ENCODE measurements around the gene EFNB3.

Gene EFNB3

GRCh38 chr17:7673239-7673638, 31.8 kb upstream of the EFNB3 start:
- DNase-seq (ENCODE audit: low read depth, low spot score): no peak
- ChIA-PET POLR2A (no interaction called here), CTCF (interaction anchor here (1.2 to 3.0 kb wide), 7 partner anchors 10 to 46 kb away, joined by 3 to 22 read pairs (median 5); partner anchors contain the start of genes SAT2, TP53 and WRAP53)
- no peak overlapping the region for H3K4me3 ChIP-seq (ENCODE audit: low read depth, low read length)
- TF ChIP-seq CTCF (IDR thresholded peaks at IDR 0.05; ENCODE audit: insufficient read depth, low read length, missing control alignments): peak; percentile 6

- ChIA-PET CTCF (interaction anchor here (1.4 to 3.8 kb wide), 2 partner anchors 12 to 86 kb away, joined by 3 to 21 read pairs; partner anchors contain the start of genes TP53 and WRAP53), POLR2A (interaction anchor here (0.9 kb wide), 1 partner anchor 11 kb away, joined by 3 read pairs; no protein-coding TSS in a partner anchor)
- no peak overlapping the region for H3K4me3 ChIP-seq (ENCODE audit: low read depth, low read length)
- no peak for DNase-seq (ENCODE audit: low read depth, low spot score)
- no peak for TF ChIP-seq CTCF (IDR thresholded peaks at IDR 0.05; ENCODE audit: insufficient read depth, low read length, missing control alignments)
Measured at GRCh38 chr17:7674934-7675333, 30.1 kb upstream of the EFNB3 start.

GRCh38 chr17:7676533-7676932, 28.5 kb upstream of the EFNB3 start:
- H3K4me3 ChIP-seq (ENCODE audit: low read depth, low read length): no peak overlapping the region
- no peak for DNase-seq (ENCODE audit: low read depth, low spot score)
- TF ChIP-seq CTCF (IDR thresholded peaks at IDR 0.05; ENCODE audit: insufficient read depth, low read length, missing control alignments): no peak
- ChIA-PET POLR2A (interaction anchor here (1.5 kb wide), 1 partner anchor 11 kb away, joined by 4 read pairs; the partner anchor contains the start of gene TP53), CTCF (interaction anchor here (0.9 to 3.8 kb wide), 4 partner anchors 11 to 87 kb away, joined by 3 to 21 read pairs (median 4); partner anchors contain the start of genes TP53 and WRAP53)

GRCh38 chr17:7677388-7678067, 27.5 kb upstream of the EFNB3 start:
- H3K4me3 ChIP-seq (ENCODE audit: low read depth, low read length): no peak overlapping the region
- ChIA-PET CTCF (interaction anchor here (0.7 to 3.8 kb wide), 6 partner anchors 10 to 69 kb away, joined by 3 to 21 read pairs (median 4); partner anchors contain the start of genes SAT2, TP53 and WRAP53), POLR2A (interaction anchor here (1.5 kb wide), 1 partner anchor 10 kb away, joined by 4 read pairs; the partner anchor contains the start of gene TP53)
- TF ChIP-seq CTCF (IDR thresholded peaks at IDR 0.05; ENCODE audit: insufficient read depth, low read length, missing control alignments): no peak
- DNase-seq (ENCODE audit: low read depth, low spot score): no peak

- peak overlapping the region; percentile 99 for H3K4me3 ChIP-seq (ENCODE audit: low read depth, low read length)
- POLR2A ChIA-PET: no interaction called here
- CTCF ChIA-PET: interaction anchor here (0.8 to 9.5 kb wide), 3 partner anchors 12 to 71 kb away, joined by 3 to 201 read pairs (median 3); partner anchors contain the start of genes SAT2 and SHBG
- no peak for DNase-seq (ENCODE audit: low read depth, low spot score)
- TF ChIP-seq CTCF (IDR thresholded peaks at IDR 0.05; ENCODE audit: insufficient read depth, low read length, missing control alignments): no peak
Measured at GRCh38 chr17:7684851-7685532, 20.0 kb upstream of the EFNB3 start.

Measured in AG04449 (cell line).